ENCODE measurements around the gene PCYT1B.
"Not testable (repeated sequence)": the region's sequence is repeated elsewhere in the genome, so short reads cannot be mapped to it uniquely, and the experiment has no call there.

The PCYT1B gene

DNA sequence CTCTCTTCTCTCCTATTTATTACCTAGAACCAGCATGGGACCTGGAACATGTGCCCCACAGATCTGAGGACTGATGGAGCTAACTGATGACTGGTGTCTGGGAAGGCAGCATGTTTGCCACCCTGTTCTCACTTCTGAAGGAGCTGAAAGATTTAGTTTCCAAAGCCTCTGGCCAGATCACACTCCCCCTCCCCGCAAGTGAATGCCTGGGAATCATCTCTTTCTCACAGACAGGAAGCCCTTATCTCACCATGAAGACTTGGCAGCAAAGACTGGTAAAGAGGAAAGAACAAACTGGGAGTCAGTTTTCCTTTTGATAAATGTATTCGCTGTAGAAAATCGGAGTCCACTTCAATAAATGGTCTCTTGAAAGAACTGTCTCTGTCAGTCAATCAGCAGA lies 21.0 kb upstream of the PCYT1B start:
- Histone ChIP-seq H3K27ac (ENCODE audit: low read depth, low read length) (no peak overlapping the region), H3K4me1 (ENCODE audit: insufficient read depth, low read length) (peaks cover 7% of the 10 kb centered on the region; the same call in 1 of the 2 replicates), H3K9me3 (ENCODE audit: insufficient read depth, low read depth, low read length) (no peaks in the 10 kb centered on the region), H3K9ac (ENCODE audit: low read depth, low read length) (no peak overlapping the region), H3K27me3 (ENCODE audit: insufficient read depth, low read length) (no peaks in the 10 kb centered on the region), H3K36me3 (ENCODE audit: insufficient read depth, low read length) (no peaks in the 10 kb centered on the region), H3K4me3 (ENCODE audit: low read length) (no peak overlapping the region)
- 96% methylated on average over 2 of the region's 3 CpGs for WGBS

DNA sequence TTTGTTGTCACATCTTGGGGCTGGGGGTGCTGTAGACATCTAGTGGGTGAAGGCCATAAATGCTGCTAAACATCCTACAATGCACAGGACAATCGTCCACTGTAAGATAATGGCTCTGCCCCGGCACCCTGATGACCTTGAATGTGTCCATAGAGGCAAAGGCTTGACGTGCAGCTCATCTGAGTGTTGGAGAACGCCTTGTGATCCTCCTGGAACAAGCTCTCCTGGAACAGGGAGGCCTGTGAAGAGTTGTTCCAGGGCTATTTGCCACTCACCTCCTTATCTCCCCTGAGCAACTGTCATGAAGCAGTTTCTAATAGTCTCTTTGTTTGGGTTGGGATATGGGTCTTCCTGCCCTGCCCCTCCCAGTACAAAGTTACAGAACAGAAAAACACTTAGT lies 15.2 kb upstream of the PCYT1B start:
- no peak overlapping the region for H3K4me3 ChIP-seq (ENCODE audit: low read length)
- 90% methylated on average over 4 of the region's 4 CpGs for WGBS
- no peaks in the 10 kb centered on the region for H3K9me3 ChIP-seq (ENCODE audit: insufficient read depth, low read depth, low read length)
- H3K4me1 ChIP-seq (ENCODE audit: insufficient read depth, low read length), result 0 out of 2 replicates have a peak, but pooled peaks cover 4% of the 10 kb centered on the region
- no peak overlapping the region for H3K27ac ChIP-seq (ENCODE audit: low read depth, low read length)
- no peaks in the 10 kb centered on the region for H3K36me3 ChIP-seq (ENCODE audit: insufficient read depth, low read length)
- H3K9ac ChIP-seq (ENCODE audit: low read depth, low read length), result no peak overlapping the region
- no peaks in the 10 kb centered on the region for H3K27me3 ChIP-seq (ENCODE audit: insufficient read depth, low read length)

DNA sequence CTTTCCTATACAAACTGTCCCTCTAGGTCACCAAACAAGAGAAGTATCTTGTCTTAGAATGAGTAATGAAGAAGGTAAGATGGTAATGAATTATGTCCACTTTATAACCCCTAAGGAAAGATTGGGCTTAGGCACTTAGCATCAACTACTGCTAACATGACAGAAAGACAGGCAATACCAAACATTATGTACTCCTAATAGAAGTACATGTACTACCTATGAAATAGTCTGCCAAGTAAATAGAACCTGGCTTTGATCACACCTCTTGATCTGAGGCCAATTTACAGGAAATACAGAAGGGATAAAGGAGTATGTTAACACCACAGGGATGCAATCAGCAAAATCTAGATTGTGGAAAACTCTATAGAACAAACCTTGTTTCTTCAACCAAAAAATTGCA lies 14.1 kb upstream of the PCYT1B start:
- no peaks in the 10 kb centered on the region for H3K9me3 ChIP-seq (ENCODE audit: insufficient read depth, low read depth, low read length)
- H3K9ac ChIP-seq (ENCODE audit: low read depth, low read length), result no peak overlapping the region
- 0 out of 2 replicates have a peak, but pooled peaks cover 4% of the 10 kb centered on the region for H3K4me1 ChIP-seq (ENCODE audit: insufficient read depth, low read length)
- no peaks in the 10 kb centered on the region for H3K36me3 ChIP-seq (ENCODE audit: insufficient read depth, low read length)
- no peaks in the 10 kb centered on the region for H3K27me3 ChIP-seq (ENCODE audit: insufficient read depth, low read length)
- no peak overlapping the region for H3K27ac ChIP-seq (ENCODE audit: low read depth, low read length)
- H3K4me3 ChIP-seq (ENCODE audit: low read length), result no peak overlapping the region

DNA sequence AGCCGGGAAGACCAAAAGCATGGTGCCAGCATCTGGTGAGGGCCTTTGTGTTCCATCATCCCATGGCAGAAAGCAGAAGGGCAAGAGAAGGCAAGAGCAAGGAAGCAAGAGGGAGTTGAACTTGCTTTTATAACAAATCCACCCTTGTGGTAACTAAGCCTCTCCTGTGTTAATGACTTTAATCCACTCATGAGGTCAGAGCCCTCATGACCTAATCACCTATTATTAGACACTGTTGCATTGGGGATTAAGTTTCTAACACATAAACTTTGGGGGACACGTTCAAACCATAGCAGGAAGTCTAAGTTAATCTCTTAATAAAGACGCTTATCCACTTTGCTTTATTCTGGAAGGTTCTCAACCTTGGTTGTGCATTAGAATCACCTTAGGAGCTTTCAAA lies 12.5 kb upstream of the PCYT1B start:
- no peaks in the 10 kb centered on the region for H3K36me3 ChIP-seq (ENCODE audit: insufficient read depth, low read length)
- 0 out of 2 replicates have a peak, but pooled peaks cover 4% of the 10 kb centered on the region for H3K4me1 ChIP-seq (ENCODE audit: insufficient read depth, low read length)
- no peaks in the 10 kb centered on the region for H3K9me3 ChIP-seq (ENCODE audit: insufficient read depth, low read depth, low read length)
- 88% methylated on average over 3 of the region's 3 CpGs for WGBS
- H3K4me3 ChIP-seq (ENCODE audit: low read length), result no peak overlapping the region
- no peak overlapping the region for H3K27ac ChIP-seq (ENCODE audit: low read depth, low read length)
- H3K9ac ChIP-seq (ENCODE audit: low read depth, low read length), result no peak overlapping the region
- no peaks in the 10 kb centered on the region for H3K27me3 ChIP-seq (ENCODE audit: insufficient read depth, low read length)

DNA sequence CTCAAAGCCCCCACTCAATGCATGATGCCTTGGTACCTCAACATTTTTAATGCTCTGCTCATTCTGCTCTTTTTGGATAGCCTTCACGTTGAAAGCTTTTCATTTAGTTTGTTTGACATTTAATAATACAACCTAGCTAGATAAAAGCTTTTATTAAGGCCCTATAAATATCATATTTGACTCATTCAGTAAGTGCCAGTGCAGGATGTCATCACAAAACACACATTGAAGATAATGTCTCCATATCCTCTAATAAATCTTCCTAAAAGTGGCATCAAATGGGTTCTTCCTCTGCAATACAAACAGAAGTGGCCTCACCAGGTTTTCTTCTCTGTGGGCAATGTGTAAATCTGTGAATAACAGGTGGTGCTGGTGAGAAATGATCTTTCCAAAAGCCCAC lies 12.0 kb upstream of the PCYT1B start:
- WGBS, result 100% methylated on average over 1 of the region's 1 CpG
- H3K36me3 ChIP-seq (ENCODE audit: insufficient read depth, low read length), result no peaks in the 10 kb centered on the region
- 0 out of 2 replicates have a peak, but pooled peaks cover 4% of the 10 kb centered on the region for H3K4me1 ChIP-seq (ENCODE audit: insufficient read depth, low read length)
- H3K9ac ChIP-seq (ENCODE audit: low read depth, low read length), result no peak overlapping the region
- no peak overlapping the region for H3K4me3 ChIP-seq (ENCODE audit: low read length)
- no peak overlapping the region for H3K27ac ChIP-seq (ENCODE audit: low read depth, low read length)
- H3K9me3 ChIP-seq (ENCODE audit: insufficient read depth, low read depth, low read length), result no peaks in the 10 kb centered on the region
- H3K27me3 ChIP-seq (ENCODE audit: insufficient read depth, low read length), result no peaks in the 10 kb centered on the region

DNA sequence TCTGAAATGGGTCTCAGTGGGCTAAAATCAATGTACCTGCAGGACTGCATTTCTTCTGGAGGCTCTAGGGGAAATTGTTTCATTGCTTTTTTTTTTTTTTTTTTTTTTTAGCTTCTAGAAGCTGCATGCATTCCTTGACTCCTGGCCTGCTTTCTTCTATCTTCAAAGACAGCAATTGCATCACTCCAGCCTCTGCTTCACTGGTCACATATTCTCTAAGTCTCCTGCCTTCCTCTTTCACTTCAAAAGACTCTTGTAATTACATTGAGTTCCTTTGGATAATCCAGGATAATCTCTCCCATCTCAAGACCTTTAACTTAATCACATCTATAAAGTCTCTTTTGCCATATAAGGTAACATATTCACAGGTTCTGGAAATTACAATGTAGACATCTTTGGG lies 11.3 kb upstream of the PCYT1B start:
- peak overlapping the region; percentile 68; the same call in 1 of the 2 replicates for H3K27ac ChIP-seq (ENCODE audit: low read depth, low read length)
- H3K4me1 ChIP-seq (ENCODE audit: insufficient read depth, low read length), result 0 out of 2 replicates have a peak, but pooled peaks cover 4% of the 10 kb centered on the region
- no peaks in the 10 kb centered on the region for H3K36me3 ChIP-seq (ENCODE audit: insufficient read depth, low read length)
- H3K9ac ChIP-seq (ENCODE audit: low read depth, low read length), result no peak overlapping the region
- no peaks in the 10 kb centered on the region for H3K9me3 ChIP-seq (ENCODE audit: insufficient read depth, low read depth, low read length)
- no peaks in the 10 kb centered on the region for H3K27me3 ChIP-seq (ENCODE audit: insufficient read depth, low read length)
- H3K4me3 ChIP-seq (ENCODE audit: low read length), result no peak overlapping the region

DNA sequence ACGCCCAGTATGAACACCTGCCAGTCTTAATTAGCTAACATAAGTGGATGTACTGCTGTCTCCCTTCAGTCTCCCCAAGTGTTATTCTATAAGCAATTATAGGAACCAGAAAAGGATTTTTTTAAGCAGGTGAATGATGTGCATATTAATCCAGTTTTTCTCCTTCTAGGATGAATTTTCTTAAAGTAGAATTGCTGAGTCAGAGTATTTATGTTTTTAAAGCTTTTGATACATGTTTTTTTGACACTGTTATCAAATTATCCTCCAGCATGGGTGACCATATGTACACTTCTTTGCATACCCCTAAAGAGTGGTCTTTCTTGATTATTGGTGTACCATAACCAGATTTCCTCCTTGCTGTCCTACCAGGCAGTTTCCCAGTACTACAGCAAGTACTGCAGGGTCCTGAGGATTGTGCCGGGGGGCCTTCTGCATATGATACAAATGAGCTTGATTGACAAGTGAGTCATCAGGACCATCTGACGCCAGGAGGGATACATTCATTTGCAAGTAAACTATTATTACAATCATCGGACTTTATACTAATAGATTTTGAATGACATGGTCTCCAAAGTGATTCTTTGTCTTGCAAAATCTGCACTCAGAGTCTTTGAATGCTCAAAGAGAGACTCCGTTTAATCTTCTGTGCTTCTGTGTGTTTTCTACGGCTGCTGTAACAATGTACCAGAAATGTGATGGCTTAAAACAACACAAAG lies 10.7 kb upstream of the PCYT1B start:
- Histone ChIP-seq H3K9ac (ENCODE audit: low read depth, low read length) (no peak overlapping the region), H3K27ac (ENCODE audit: low read depth, low read length) (peak overlapping the region; percentile 68; the same call in 1 of the 2 replicates), H3K4me1 (ENCODE audit: insufficient read depth, low read length) (0 out of 2 replicates have a peak, but pooled peaks cover 4% of the 10 kb centered on the region), H3K36me3 (ENCODE audit: insufficient read depth, low read length) (no peaks in the 10 kb centered on the region), H3K4me3 (ENCODE audit: low read length) (no peak overlapping the region), H3K27me3 (ENCODE audit: insufficient read depth, low read length) (no peaks in the 10 kb centered on the region), H3K9me3 (ENCODE audit: insufficient read depth, low read depth, low read length) (no peaks in the 10 kb centered on the region)
- 53% methylated on average over 4 of the region's 6 CpGs for WGBS

DNA sequence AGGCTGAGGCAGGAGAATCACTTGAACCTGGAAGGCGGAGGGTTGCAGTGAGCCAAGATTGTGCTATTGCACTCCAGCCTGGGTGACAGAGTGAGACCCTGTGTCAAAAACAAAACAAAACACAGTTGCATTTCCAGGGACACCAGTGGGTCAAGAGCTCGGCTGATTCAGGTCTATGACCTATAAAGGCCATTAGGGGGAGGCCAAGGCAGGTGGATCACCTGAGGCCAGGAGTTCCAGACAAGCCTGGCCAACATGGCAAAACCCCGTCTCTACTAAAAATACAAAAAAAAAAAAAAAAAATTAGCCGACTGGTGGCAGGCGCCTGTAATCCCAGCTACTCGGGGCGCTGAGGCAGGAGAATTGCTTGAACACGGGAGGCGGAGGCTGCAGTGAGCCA lies 8.5 kb upstream of the PCYT1B start:
- H3K4me1 ChIP-seq (ENCODE audit: insufficient read depth, low read length); H3K9ac ChIP-seq (ENCODE audit: low read depth, low read length); H3K9me3 ChIP-seq (ENCODE audit: insufficient read depth, low read depth, low read length); H3K27ac ChIP-seq (ENCODE audit: low read depth, low read length); H3K27me3 ChIP-seq (ENCODE audit: insufficient read depth, low read length); H3K4me3 ChIP-seq (ENCODE audit: low read length); H3K36me3 ChIP-seq (ENCODE audit: insufficient read depth, low read length): not testable (repeated sequence)
- WGBS, result 73% methylated on average over 8 of the region's 9 CpGs

DNA sequence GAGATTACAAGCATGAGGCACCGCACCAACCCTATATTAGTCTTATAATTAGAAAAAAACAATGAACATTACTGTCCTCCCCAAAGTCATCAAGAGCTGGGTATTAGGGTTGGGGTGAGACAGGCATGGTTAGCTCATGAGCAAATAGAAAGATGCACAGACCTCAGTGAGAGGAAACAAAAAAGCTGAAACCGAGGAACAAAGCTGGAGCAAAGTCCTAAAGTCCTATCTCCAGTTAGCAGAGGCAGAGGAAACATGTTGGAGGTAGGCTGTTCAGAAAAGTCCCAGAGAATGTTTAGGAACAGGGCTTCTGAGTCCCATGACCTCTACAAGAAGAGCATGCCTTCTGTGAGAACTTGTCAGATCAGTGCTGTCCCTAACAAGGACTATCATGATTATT lies 4.6 kb upstream of the PCYT1B start:
- Histone ChIP-seq H3K9me3 (ENCODE audit: insufficient read depth, low read depth, low read length) (no peaks in the 10 kb centered on the region), H3K27me3 (ENCODE audit: insufficient read depth, low read length) (no peaks in the 10 kb centered on the region), H3K9ac (ENCODE audit: low read depth, low read length) (no peak overlapping the region), H3K4me1 (ENCODE audit: insufficient read depth, low read length) (peaks cover 9% of the 10 kb centered on the region), H3K27ac (ENCODE audit: low read depth, low read length) (no peak overlapping the region), H3K4me3 (ENCODE audit: low read length) (no peak overlapping the region), H3K36me3 (ENCODE audit: insufficient read depth, low read length) (no peaks in the 10 kb centered on the region)
- WGBS, result 95% methylated on average over 1 of the region's 2 CpGs

DNA sequence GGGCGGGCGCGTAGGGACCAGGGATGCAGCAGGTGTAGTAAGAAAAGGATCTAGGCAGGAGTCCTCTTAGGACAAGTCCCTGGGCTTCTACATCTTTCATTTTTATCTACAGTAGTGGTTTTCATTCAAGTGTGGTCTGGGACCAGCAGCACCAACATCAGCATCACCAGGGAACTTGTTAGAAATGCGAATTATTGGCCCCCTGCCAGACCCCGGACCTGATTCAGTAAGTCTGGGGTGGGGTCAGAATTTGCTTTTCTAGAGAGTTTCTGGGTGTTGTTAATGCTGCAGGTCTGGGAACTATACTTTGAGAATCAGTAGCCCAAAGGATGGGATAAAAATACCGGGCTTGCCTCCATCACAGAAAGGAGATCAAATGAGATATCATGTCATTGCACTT lies 1.3 kb upstream of the PCYT1B start:
- H3K27me3 ChIP-seq (ENCODE audit: insufficient read depth, low read length), result no peaks in the 10 kb centered on the region
- WGBS, result 88% methylated on average over 3 of the region's 6 CpGs

DNA sequence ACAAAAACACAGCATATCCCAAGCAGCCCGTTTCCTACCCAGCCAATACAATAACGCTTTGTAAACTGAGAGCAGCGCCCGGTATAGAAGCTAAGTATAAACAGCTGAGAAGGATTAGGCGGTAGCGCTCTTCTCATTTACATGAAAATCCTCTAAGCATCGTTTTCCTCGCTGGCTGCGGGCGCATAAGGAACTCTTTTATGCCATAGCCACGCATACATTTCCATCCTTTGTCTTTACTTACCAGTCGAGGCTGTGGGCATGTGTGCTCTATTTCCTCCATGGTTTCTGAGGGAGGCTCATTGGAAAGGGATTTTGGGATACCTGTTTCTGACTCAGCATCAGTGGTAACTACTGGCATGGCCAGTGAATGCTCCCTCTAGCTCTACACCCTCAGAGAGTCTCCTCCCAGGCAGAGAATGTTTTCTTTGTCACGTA lies 383 bp downstream of the PCYT1B start:
- peak overlapping the region; percentile 97 for H3K27ac ChIP-seq (ENCODE audit: low read depth, low read length)
- H3K4me3 ChIP-seq (ENCODE audit: low read length), result peak overlapping the region; percentile 80
- H3K36me3 ChIP-seq (ENCODE audit: insufficient read depth, low read length), result peaks cover 4% of the 10 kb centered on the region; the same call in 1 of the 2 replicates
- peaks cover 13% of the 10 kb centered on the region for H3K4me1 ChIP-seq (ENCODE audit: insufficient read depth, low read length)
- under 1% methylated on average over 13 of the region's 13 CpGs for WGBS
- H3K9me3 ChIP-seq (ENCODE audit: insufficient read depth, low read depth, low read length), result no peaks in the 10 kb centered on the region
- H3K27me3 ChIP-seq (ENCODE audit: insufficient read depth, low read length), result no peaks in the 10 kb centered on the region
- peak overlapping the region; percentile 91 for H3K9ac ChIP-seq (ENCODE audit: low read depth, low read length)

More for the DNA sequence above, 1.3 kb upstream of the PCYT1B start:
- no peak overlapping the region for H3K4me3 ChIP-seq (ENCODE audit: low read length)
- peaks cover 13% of the 10 kb centered on the region for H3K4me1 ChIP-seq (ENCODE audit: insufficient read depth, low read length)
- H3K9ac ChIP-seq (ENCODE audit: low read depth, low read length), result no peak overlapping the region
- no peaks in the 10 kb centered on the region for H3K9me3 ChIP-seq (ENCODE audit: insufficient read depth, low read depth, low read length)
- no peaks in the 10 kb centered on the region for H3K36me3 ChIP-seq (ENCODE audit: insufficient read depth, low read length)
- H3K27ac ChIP-seq (ENCODE audit: low read depth, low read length), result no peak overlapping the region
